ENCODE results near the gene PTPN20. TPM values are rescaled to one million over a fixed set of nuclear protein-coding genes. Genes with fewer than 3 reads are reported as not detected.

Gene PTPN20
- total and polyA plus RNA-seq, 5 donors from 2014 or later, result 0.17 to 0.69 (median 0.44) TPM; not detected in 2

- H3K4me3 Mint-ChIP-seq, result no peak overlapping the region
- DNase-seq (no peak), ATAC-seq (ENCODE audit: low read depth in 2 of 2) (no peak)
- no peaks in the 10 kb centered on the region for H3K27me3 Mint-ChIP-seq
- Histone ChIP-seq H3K36me3 (ENCODE audit: control insufficient read depth, insufficient read depth, low read length) (no peaks in the 10 kb centered on the region), H3K4me1 (ENCODE audit: control insufficient read depth, insufficient read depth, low read length, poor library complexity, severe bottlenecking) (no peaks in the 10 kb centered on the region), H3K27me3 (ENCODE audit: control insufficient read depth, insufficient read depth, low read length) (no peaks in the 10 kb centered on the region), H3K4me3 (ENCODE audit: low read depth, low read length) (no peak overlapping the region), H3K27ac (ENCODE audit: insufficient read depth, low read length, poor library complexity, severe bottlenecking) (no peak overlapping the region), H3K9me3 (ENCODE audit: control insufficient read depth in 2 of 2, low read length in 2 of 2) (no peaks in the 10 kb centered on the region)
- H3K4me1 Mint-ChIP-seq, result no peaks in the 10 kb centered on the region
- H3K36me3 Mint-ChIP-seq, result no peaks in the 10 kb centered on the region
- no peak overlapping the region for H3K27ac Mint-ChIP-seq
- no peaks in the 10 kb centered on the region for H3K9me3 Mint-ChIP-seq
Observed at GRCh38 chr10:47035171-47035818, 124.1 kb downstream of the PTPN20 start.

- H3K9me3 ChIP-seq (ENCODE audit: control insufficient read depth in 2 of 2, low read length in 2 of 2), result no peaks in the 10 kb centered on the region
- no peak for DNase-seq
- no peaks in the 10 kb centered on the region for H3K36me3 ChIP-seq (ENCODE audit: control insufficient read depth, insufficient read depth, low read length)
- no peaks in the 10 kb centered on the region for H3K36me3 Mint-ChIP-seq
- H3K4me1 Mint-ChIP-seq, result no peaks in the 10 kb centered on the region
- no peak overlapping the region for H3K4me3 Mint-ChIP-seq
- H3K27me3 Mint-ChIP-seq, result no peaks in the 10 kb centered on the region
- peaks cover 0 to 1% (median 0%) of the 10 kb centered on the region in 7 donors for H3K9me3 Mint-ChIP-seq
- H3K4me1 ChIP-seq (ENCODE audit: control insufficient read depth, insufficient read depth, low read length, poor library complexity, severe bottlenecking), result no peaks in the 10 kb centered on the region
- no peak overlapping the region for H3K4me3 ChIP-seq (ENCODE audit: low read depth, low read length)
- H3K27me3 ChIP-seq (ENCODE audit: control insufficient read depth, insufficient read depth, low read length), result no peaks in the 10 kb centered on the region
- H3K27ac ChIP-seq (ENCODE audit: insufficient read depth, low read length, poor library complexity, severe bottlenecking), result no peak overlapping the region
- no peak for ATAC-seq (ENCODE audit: low read depth in 2 of 2)
- H3K27ac Mint-ChIP-seq, result no peak overlapping the region
Observed at GRCh38 chr10:47035819-47036337, 124.7 kb downstream of the PTPN20 start.

- H3K4me1 ChIP-seq (ENCODE audit: control insufficient read depth, insufficient read depth, low read length, poor library complexity, severe bottlenecking), result no peaks in the 10 kb centered on the region
- H3K9me3 Mint-ChIP-seq, result peaks cover 0 to 1% (median 0%) of the 10 kb centered on the region in 7 donors
- ATAC-seq (ENCODE audit: low read depth in 2 of 2) (no peak), DNase-seq (no peak)
- H3K9me3 ChIP-seq (ENCODE audit: control insufficient read depth in 2 of 2, low read length in 2 of 2), result no peaks in the 10 kb centered on the region
- H3K36me3 Mint-ChIP-seq, result no peaks in the 10 kb centered on the region
- H3K27ac Mint-ChIP-seq, result no peak overlapping the region
- H3K4me3 Mint-ChIP-seq, result no peak overlapping the region
- no peaks in the 10 kb centered on the region for H3K27me3 Mint-ChIP-seq
- no peak overlapping the region for H3K27ac ChIP-seq (ENCODE audit: insufficient read depth, low read length, poor library complexity, severe bottlenecking)
- no peaks in the 10 kb centered on the region for H3K27me3 ChIP-seq (ENCODE audit: control insufficient read depth, insufficient read depth, low read length)
- H3K4me3 ChIP-seq (ENCODE audit: low read depth, low read length), result no peak overlapping the region
- H3K4me1 Mint-ChIP-seq, result no peaks in the 10 kb centered on the region
- H3K36me3 ChIP-seq (ENCODE audit: control insufficient read depth, insufficient read depth, low read length), result no peaks in the 10 kb centered on the region
Observed at GRCh38 chr10:47036771-47037170, 125.5 kb downstream of the PTPN20 start.

DNA sequence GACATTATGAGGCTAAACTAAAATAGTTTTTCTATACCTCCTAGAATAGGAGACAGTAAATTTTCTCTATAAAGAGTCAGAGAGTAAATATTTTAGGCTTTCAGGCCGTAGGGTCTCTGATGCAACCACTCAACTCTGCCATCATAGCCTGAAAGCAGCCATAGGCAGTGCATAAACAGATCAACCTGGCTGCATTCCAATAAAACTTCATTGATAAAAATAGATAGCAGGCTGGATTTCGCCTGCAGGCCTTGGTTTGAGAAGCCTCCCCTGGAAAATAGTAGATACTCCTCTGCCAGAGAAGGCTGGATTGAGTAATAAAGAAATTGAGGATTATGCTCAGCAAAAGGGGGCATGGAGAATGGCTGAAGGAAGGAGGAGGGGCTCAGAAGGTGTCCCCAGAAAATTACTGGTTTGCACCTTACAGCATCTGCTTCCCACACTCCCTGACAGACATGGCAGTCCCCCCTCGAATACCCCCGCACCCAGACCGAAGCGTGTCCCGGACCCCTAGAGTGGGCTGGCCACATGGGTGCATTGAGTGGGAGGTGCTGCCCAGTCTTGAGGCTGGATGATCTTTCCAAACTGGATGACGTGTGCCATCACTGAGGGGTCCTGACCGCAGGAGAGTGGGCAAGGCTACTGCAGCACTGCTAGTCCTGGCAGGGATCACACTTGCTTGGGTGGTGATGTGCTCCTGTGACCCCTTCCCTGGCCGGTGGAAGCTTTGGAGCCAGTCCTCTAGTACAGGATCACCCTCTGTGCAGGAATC lies 126.6 kb downstream of the PTPN20 start:
- Mint-ChIP-seq H3K9me3 (peaks cover 0 to 1% (median 0%) of the 10 kb centered on the region in 7 donors), H3K27me3 (no peaks in the 10 kb centered on the region), H3K36me3 (no peaks in the 10 kb centered on the region), H3K4me1 (no peaks in the 10 kb centered on the region), H3K27ac (no peak overlapping the region), H3K4me3 (no peak overlapping the region)
- DNase-seq, result no peak
- ATAC-seq (ENCODE audit: low read depth in 2 of 2), result no peak
- Histone ChIP-seq H3K4me1 (ENCODE audit: control insufficient read depth, insufficient read depth, low read length, poor library complexity, severe bottlenecking) (no peaks in the 10 kb centered on the region), H3K36me3 (ENCODE audit: control insufficient read depth, insufficient read depth, low read length) (no peaks in the 10 kb centered on the region), H3K4me3 (ENCODE audit: low read depth, low read length) (no peak overlapping the region), H3K9me3 (ENCODE audit: control insufficient read depth in 2 of 2, low read length in 2 of 2) (no peaks in the 10 kb centered on the region), H3K27me3 (ENCODE audit: control insufficient read depth, insufficient read depth, low read length) (no peaks in the 10 kb centered on the region), H3K27ac (ENCODE audit: insufficient read depth, low read length, poor library complexity, severe bottlenecking) (no peak overlapping the region)

GRCh38 chr10:47038881-47039561 lies 127.8 kb downstream of the PTPN20 start:
- H3K4me1 Mint-ChIP-seq, result no peaks in the 10 kb centered on the region
- no peak overlapping the region for H3K27ac Mint-ChIP-seq

DNA sequence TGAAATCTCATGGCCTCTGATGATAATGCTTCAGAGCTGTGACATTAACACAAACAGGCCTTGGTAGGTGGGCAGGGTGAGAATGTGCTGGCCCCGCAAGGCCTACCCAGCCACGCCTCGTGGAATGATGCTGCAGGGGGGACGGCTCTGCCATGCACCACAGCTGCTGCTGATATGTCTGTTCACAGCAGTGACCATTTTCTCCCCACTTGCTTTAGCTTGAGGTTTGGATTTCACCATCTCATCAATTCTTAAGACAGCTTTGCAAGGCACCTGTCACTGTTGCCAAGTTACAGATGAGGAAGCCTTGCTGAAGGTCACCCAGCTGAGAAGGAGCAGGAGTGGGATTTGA lies 128.3 kb downstream of the PTPN20 start:
- H3K9me3 Mint-ChIP-seq, result peaks cover 0 to 1% (median 0%) of the 10 kb centered on the region in 7 donors
- no peaks in the 10 kb centered on the region for H3K27me3 Mint-ChIP-seq
- no peak for DNase-seq
- no peak overlapping the region for H3K27ac Mint-ChIP-seq
- H3K4me3 ChIP-seq (ENCODE audit: low read depth, low read length), result no peak overlapping the region
- H3K27me3 ChIP-seq (ENCODE audit: control insufficient read depth, insufficient read depth, low read length), result no peaks in the 10 kb centered on the region
- no peaks in the 10 kb centered on the region for H3K36me3 ChIP-seq (ENCODE audit: control insufficient read depth, insufficient read depth, low read length)
- H3K27ac ChIP-seq (ENCODE audit: insufficient read depth, low read length, poor library complexity, severe bottlenecking), result no peak overlapping the region
- H3K36me3 Mint-ChIP-seq, result no peaks in the 10 kb centered on the region
- no peak for ATAC-seq (ENCODE audit: low read depth in 2 of 2)
- H3K9me3 ChIP-seq (ENCODE audit: control insufficient read depth in 2 of 2, low read length in 2 of 2), result no peaks in the 10 kb centered on the region
- no peak overlapping the region for H3K4me3 Mint-ChIP-seq
- no peaks in the 10 kb centered on the region for H3K4me1 ChIP-seq (ENCODE audit: control insufficient read depth, insufficient read depth, low read length, poor library complexity, severe bottlenecking)
- H3K4me1 Mint-ChIP-seq, result no peaks in the 10 kb centered on the region

More at GRCh38 chr10:47038881-47039561, 127.8 kb downstream of the PTPN20 start:
- Mint-ChIP-seq H3K36me3 (no peaks in the 10 kb centered on the region), H3K4me3 (no peak overlapping the region), H3K9me3 (peaks cover 0 to 1% (median 0%) of the 10 kb centered on the region in 7 donors), H3K27me3 (no peaks in the 10 kb centered on the region)
- H3K9me3 ChIP-seq (ENCODE audit: control insufficient read depth in 2 of 2, low read length in 2 of 2), result no peaks in the 10 kb centered on the region
- no peak for ATAC-seq (ENCODE audit: low read depth in 2 of 2)
- no peaks in the 10 kb centered on the region for H3K4me1 ChIP-seq (ENCODE audit: control insufficient read depth, insufficient read depth, low read length, poor library complexity, severe bottlenecking)
- no peaks in the 10 kb centered on the region for H3K36me3 ChIP-seq (ENCODE audit: control insufficient read depth, insufficient read depth, low read length)
- DNase-seq, result no peak
- H3K27ac ChIP-seq (ENCODE audit: insufficient read depth, low read length, poor library complexity, severe bottlenecking), result no peak overlapping the region
- H3K4me3 ChIP-seq (ENCODE audit: low read depth, low read length), result no peak overlapping the region
- no peaks in the 10 kb centered on the region for H3K27me3 ChIP-seq (ENCODE audit: control insufficient read depth, insufficient read depth, low read length)

GRCh38 chr10:47040041-47040491 lies 128.8 kb downstream of the PTPN20 start:
- H3K36me3 Mint-ChIP-seq, result no peaks in the 10 kb centered on the region
- H3K27ac Mint-ChIP-seq, result no peak overlapping the region
- no peak for ATAC-seq (ENCODE audit: low read depth in 2 of 2)
- no peak overlapping the region for H3K4me3 Mint-ChIP-seq
- Histone ChIP-seq H3K36me3 (ENCODE audit: control insufficient read depth, insufficient read depth, low read length) (no peaks in the 10 kb centered on the region), H3K4me1 (ENCODE audit: control insufficient read depth, insufficient read depth, low read length, poor library complexity, severe bottlenecking) (no peaks in the 10 kb centered on the region), H3K4me3 (ENCODE audit: low read depth, low read length) (no peak overlapping the region), H3K27me3 (ENCODE audit: control insufficient read depth, insufficient read depth, low read length) (no peaks in the 10 kb centered on the region), H3K27ac (ENCODE audit: insufficient read depth, low read length, poor library complexity, severe bottlenecking) (no peak overlapping the region), H3K9me3 (ENCODE audit: control insufficient read depth in 2 of 2, low read length in 2 of 2) (no peaks in the 10 kb centered on the region)
- H3K4me1 Mint-ChIP-seq, result no peaks in the 10 kb centered on the region
- DNase-seq, result no peak
- H3K9me3 Mint-ChIP-seq, result peaks cover 0 to 1% (median 0%) of the 10 kb centered on the region in 7 donors
- no peaks in the 10 kb centered on the region for H3K27me3 Mint-ChIP-seq

Data from CD4-positive, CD25-positive, alpha-beta regulatory T cell (primary cell).